ENCODE data around the gene OR2H2. TPM values are rescaled to one million over a fixed set of nuclear protein-coding genes. Genes with fewer than 3 reads are reported as not detected.

Gene OR2H2
- total RNA-seq, 6 experiments from 2014 or later = not detected

DNA sequence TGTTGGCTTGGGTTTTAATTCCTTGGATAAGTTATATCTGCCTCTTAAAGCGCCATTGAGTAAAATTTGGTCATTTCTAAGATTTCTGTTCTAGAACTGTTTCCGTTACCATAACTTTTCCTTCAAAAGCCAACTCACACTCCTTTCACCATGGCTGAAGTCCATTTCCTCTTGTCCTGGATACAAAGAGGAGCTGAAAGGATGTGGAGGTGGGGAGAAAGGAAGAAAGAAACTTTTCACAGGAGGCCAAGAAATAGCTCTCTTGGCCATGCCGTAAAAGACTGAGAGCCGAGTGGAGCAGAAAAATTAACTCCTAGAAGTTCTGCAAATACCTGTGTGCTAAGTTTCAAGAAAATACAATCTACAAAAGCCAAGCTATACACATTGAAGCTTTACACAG is 26.5 kb downstream of the OR2H2 start:
- Mint-ChIP-seq H3K9me3 (no peaks in the 10 kb centered on the region), H3K4me1 (ENCODE audit: low read depth) (peaks cover 6% of the 10 kb centered on the region; the same call in 1 of the 2 replicates), H3K36me3 (ENCODE audit: low read depth) (peaks cover 52% of the 10 kb centered on the region), H3K27me3 (ENCODE audit: insufficient read depth) (no peaks in the 10 kb centered on the region), H3K4me3 (no peak overlapping the region), H3K27ac (no peak overlapping the region)
- TF ChIP-seq, protein P1, sequence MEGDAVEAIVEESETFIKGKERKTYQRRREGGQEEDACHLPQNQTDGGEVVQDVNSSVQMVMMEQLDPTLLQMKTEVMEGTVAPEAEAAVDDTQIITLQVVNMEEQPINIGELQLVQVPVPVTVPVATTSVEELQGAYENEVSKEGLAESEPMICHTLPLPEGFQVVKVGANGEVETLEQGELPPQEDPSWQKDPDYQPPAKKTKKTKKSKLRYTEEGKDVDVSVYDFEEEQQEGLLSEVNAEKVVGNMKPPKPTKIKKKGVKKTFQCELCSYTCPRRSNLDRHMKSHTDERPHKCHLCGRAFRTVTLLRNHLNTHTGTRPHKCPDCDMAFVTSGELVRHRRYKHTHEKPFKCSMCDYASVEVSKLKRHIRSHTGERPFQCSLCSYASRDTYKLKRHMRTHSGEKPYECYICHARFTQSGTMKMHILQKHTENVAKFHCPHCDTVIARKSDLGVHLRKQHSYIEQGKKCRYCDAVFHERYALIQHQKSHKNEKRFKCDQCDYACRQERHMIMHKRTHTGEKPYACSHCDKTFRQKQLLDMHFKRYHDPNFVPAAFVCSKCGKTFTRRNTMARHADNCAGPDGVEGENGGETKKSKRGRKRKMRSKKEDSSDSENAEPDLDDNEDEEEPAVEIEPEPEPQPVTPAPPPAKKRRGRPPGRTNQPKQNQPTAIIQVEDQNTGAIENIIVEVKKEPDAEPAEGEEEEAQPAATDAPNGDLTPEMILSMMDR (IDR thresholded peaks at IDR 0.05) = no peak
- DNase-seq = no peak

DNA sequence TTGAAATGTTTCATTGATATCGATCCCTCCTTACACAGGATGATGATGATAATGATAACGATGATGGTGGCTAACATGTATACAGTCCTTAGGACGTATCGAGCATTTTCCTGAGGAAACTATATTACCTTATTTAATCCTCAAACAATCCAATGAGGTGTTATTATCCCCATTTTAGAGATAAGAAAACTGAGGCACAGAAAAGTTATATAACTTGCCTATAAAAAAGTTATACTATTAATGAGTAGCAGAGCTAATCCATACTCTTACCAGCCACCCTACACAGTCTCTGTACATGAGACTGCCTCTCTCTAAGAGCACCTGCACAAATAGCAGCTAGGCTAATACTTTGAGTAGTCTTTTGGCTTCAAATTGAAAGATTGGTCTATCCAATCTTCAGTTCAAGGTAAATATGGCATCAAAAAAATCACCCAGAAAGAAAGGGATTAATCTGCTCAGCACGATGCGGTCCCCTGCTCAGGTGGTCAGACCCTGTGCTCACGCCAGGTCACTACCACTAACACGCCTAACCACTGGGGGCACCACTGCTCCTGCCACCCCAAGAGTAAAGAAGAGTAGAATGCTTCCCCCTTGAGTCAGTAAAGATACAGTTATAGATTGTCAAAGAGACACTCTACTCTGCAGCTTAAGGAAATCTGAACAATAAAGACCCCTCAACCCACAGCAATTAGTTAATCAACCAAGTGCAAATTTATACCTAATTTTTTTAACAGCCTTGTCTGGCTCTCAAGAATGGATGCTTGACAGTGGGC is 33.0 kb downstream of the OR2H2 start:
- Mint-ChIP-seq H3K4me3 (no peak overlapping the region), H3K27me3 (ENCODE audit: insufficient read depth) (no peaks in the 10 kb centered on the region; the same call in 1 of the 2 replicates), H3K4me1 (ENCODE audit: low read depth) (peaks cover 10% of the 10 kb centered on the region; the same call in 1 of the 2 replicates), H3K9me3 (no peaks in the 10 kb centered on the region), H3K27ac (no peak overlapping the region), H3K36me3 (ENCODE audit: low read depth) (peaks cover 42% of the 10 kb centered on the region)
- no peak for DNase-seq
- TF ChIP-seq, protein P1 (IDR thresholded peaks at IDR 0.05) = peak; percentile 57

DNA sequence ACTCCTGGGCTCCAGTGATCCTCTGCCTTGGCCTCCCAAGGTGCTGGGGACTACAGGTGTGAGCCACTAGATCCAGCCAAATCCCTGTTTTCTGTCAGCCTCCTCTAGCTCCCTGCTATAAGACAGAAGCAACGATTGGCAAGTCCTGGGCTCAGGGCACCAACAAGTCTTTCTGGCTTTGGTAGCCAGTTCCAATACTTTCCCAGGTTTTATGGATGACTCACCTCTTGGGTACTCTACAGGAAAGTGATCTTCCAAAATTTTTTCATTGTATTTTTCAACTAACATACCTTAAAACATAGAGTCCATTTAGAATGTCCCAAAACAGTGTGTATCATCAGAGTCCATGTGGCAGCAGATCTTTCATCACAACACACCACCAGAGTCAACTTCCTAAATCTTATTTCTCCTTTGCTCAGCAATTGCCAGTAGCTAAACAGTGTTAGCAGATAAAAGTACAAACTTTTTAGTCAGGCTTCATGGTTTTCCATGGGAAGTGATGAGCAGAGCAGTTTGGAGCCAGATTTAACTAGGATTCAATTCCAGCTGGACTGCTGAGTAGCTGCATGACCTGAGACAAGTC is 34.7 kb downstream of the OR2H2 start:
- H3K27ac Mint-ChIP-seq = no peak overlapping the region
- TF ChIP-seq, protein P1 (IDR thresholded peaks at IDR 0.05) = no peak
- H3K4me1 Mint-ChIP-seq (ENCODE audit: low read depth) = peaks cover 11% of the 10 kb centered on the region
- peaks cover 38% of the 10 kb centered on the region for H3K36me3 Mint-ChIP-seq (ENCODE audit: low read depth)
- no peak overlapping the region for H3K4me3 Mint-ChIP-seq
- no peaks in the 10 kb centered on the region for H3K9me3 Mint-ChIP-seq
- H3K27me3 Mint-ChIP-seq (ENCODE audit: insufficient read depth) = no peaks in the 10 kb centered on the region; the same call in 1 of the 2 replicates
- DNase-seq = no peak

DNA sequence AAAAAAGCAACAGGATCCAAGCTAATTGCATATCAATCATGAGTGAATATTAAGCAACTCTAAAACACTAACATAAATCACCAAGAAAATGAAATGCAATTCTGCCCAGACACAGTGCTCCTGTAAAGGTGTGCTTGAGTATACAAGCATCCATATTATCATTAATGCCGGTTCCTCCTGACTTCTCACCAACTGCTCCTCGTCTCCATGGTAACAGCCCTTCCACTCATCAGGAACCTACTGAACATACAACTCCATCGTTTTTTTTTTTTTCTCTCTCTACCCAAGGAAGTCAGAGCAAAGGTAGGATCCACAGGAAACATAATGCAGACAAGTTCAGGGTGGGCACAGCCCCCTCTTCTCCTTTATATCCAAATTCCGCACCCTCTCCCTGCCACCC is 35.7 kb downstream of the OR2H2 start:
- H3K9me3 Mint-ChIP-seq = no peaks in the 10 kb centered on the region
- H3K27ac Mint-ChIP-seq = no peak overlapping the region
- TF ChIP-seq, protein P1 (IDR thresholded peaks at IDR 0.05) = no peak
- DNase-seq = no peak
- no peaks in the 10 kb centered on the region; the same call in none of the 2 replicates for H3K27me3 Mint-ChIP-seq (ENCODE audit: insufficient read depth)
- no peak overlapping the region for H3K4me3 Mint-ChIP-seq
- peaks cover 38% of the 10 kb centered on the region for H3K36me3 Mint-ChIP-seq (ENCODE audit: low read depth)
- H3K4me1 Mint-ChIP-seq (ENCODE audit: low read depth) = peaks cover 18% of the 10 kb centered on the region

DNA sequence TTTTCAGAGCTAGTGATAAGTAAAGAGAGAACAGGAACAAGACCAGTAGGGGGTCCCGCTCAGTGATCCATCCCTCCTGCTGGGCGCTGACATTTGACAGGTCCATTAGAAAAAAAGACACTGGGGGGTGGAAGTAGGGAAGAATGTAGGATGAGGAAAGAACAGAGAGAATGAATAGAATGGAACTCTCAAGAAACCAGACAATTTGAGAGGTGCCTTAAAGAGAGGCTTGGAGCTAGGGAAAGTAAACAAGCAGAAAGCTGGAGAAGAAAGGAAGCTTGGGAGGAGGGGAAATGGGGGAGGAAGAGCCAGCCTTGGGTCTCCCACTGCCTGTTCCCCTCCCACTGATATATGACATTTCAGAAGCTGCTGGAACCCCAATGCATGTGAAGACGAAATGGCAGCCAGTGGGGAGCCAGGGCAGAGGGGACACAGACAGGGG is 39.6 kb downstream of the OR2H2 start:
- DNase-seq = no peak
- Mint-ChIP-seq H3K27me3 (ENCODE audit: insufficient read depth) (no peaks in the 10 kb centered on the region; the same call in none of the 2 replicates), H3K9me3 (no peaks in the 10 kb centered on the region), H3K36me3 (ENCODE audit: low read depth) (peaks cover 31% of the 10 kb centered on the region), H3K4me1 (ENCODE audit: low read depth) (peaks cover 43% of the 10 kb centered on the region), H3K27ac (no peak overlapping the region), H3K4me3 (no peak overlapping the region)
- TF ChIP-seq, protein P1 (IDR thresholded peaks at IDR 0.05) = no peak

Data from HFFc6 (cell line).